Fibroblast of the aortic adventitia (primary cell): ENCODE measurements around the gene FAM240A. TPM values are rescaled to one million over a fixed set of nuclear protein-coding genes. Genes with fewer than 3 reads are reported as not detected.

Experiments
- DNase-seq: peaks from one replicate; pipeline ENCODE4 v3.0.0-alpha.2; 2010; ENCODE audit warnings: low read depth
- H3K4me3 ChIP-seq: 2 replicates; pipeline ENCODE4 v1.5.1; 2011; ENCODE audit warnings: low read depth, mild to moderate bottlenecking, control low read depth, low read length, moderate library complexity
- total RNA-seq: library from RNA; depleted of rRNA; stranded (reverse); fragments of >200 nt; gene quantifications from 2 replicates; pipeline ENCODE4 v1.2.3, GENCODE V29; 2012; ENCODE audit warnings: low replicate concordance
- TF ChIP-seq, protein P1 (sequence below): IDR thresholded peaks from 2 replicates; pipeline ENCODE4 v1.5.1; 2011; ENCODE audit warnings: mild to moderate bottlenecking, low read length, control low read depth, inconsistent platforms; ENCODE audit not compliant: insufficient read depth

The FAM240A gene
- total RNA-seq, 1 donor, result not detected

- TF ChIP-seq, protein P1, sequence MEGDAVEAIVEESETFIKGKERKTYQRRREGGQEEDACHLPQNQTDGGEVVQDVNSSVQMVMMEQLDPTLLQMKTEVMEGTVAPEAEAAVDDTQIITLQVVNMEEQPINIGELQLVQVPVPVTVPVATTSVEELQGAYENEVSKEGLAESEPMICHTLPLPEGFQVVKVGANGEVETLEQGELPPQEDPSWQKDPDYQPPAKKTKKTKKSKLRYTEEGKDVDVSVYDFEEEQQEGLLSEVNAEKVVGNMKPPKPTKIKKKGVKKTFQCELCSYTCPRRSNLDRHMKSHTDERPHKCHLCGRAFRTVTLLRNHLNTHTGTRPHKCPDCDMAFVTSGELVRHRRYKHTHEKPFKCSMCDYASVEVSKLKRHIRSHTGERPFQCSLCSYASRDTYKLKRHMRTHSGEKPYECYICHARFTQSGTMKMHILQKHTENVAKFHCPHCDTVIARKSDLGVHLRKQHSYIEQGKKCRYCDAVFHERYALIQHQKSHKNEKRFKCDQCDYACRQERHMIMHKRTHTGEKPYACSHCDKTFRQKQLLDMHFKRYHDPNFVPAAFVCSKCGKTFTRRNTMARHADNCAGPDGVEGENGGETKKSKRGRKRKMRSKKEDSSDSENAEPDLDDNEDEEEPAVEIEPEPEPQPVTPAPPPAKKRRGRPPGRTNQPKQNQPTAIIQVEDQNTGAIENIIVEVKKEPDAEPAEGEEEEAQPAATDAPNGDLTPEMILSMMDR, result no peak
- no peak for DNase-seq
- no peak overlapping the region for H3K4me3 ChIP-seq
Measured at GRCh38 chr3:46626039-46626438, 13.7 kb downstream of the FAM240A start.

DNA sequence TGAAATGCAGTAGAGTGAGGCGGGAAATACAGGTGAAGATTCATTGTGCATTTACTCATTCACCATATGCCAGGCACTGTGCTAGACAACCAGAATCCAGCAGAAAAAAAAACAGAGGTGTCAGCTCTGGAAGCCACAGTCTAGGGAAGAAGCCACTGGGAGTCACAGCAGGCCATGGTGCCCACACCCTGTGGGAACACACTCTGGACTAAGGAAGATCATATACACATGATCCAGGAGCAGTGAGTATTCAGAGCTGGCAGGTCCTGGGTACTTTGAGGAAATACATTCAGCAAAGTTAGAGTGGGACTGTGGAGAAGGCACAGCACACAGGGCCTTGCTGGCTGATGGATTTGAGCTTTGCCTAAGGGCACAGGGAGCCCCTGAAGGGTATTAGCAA lies 14.8 kb downstream of the FAM240A start:
- no peak for DNase-seq
- TF ChIP-seq, protein P1, result no peak
- no peak overlapping the region for H3K4me3 ChIP-seq

GRCh38 chr3:46628901-46629369 lies 16.6 kb downstream of the FAM240A start:
- TF ChIP-seq, protein P1, result no peak
- peak; percentile 40 for DNase-seq
- no peak overlapping the region for H3K4me3 ChIP-seq

DNA sequence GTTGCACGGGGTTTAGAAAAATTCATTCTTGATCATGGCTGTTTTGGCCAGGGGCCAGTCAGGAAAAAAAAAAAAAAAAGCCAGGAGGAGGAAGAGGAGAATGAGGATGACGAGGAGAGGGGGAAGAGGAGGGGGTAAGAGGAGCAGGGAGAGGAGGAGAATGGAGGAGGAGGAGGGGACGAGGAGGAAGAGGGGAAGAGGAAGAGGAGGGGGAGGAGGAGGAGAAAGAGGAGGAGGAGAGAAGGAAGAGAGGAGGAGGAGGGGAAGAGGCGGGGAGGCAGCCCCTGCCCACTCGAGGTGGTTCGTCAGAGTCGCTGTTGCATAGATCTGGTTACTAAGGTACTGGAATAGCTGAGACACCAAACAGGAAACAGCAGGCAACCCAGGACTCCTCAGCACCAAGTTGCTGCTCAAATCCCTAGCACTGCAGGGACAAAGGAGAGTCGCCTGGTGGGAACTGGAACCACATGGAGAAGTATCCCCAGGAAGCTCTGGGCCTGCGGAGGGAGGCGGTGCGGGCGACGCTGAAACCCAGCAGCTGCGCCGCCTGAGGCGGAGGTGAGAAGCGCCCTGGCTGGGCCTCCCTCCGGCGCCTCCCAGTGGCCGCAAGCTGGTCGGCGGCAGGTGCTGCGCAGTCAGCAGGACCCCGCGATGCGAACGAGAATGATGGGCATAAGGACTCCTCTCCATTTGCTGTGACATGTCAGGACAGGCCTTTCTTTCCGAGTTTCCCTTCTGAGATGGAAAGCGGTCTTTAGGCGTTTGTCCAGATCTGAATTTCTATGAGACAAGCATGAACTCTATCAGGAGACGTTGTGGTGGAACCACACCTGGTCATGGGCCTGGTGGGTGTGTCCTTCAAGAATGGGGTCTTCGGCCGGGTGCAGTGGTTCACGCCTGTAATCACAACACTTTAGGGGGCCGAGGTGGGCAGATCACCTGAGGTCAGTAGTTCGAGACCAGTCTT lies 17.5 kb downstream of the FAM240A start:
- DNase-seq, result peak; percentile 72
- H3K4me3 ChIP-seq, result peak overlapping the region; percentile 41
- TF ChIP-seq, protein P1, result peak; percentile 97

DNA sequence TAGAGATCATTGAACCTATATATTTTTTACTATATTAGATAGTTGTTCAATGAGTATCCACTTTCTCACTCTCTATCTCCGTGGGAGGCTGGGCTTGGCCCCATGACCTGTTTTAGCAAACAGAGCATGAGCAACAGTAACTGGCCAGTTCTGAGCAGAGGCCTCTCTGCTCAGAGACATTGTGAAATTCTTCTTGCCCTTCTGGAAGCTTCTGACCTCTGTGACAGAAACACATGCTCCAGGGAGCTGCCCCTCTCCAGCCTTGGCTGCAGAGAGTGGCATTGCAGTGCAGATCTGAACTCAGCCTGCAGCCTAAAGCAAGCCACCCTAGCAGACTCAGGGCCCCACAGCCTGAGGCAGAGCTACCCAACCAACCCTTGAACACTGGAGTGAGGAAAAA lies 20.5 kb downstream of the FAM240A start:
- TF ChIP-seq, protein P1, result no peak
- no peak overlapping the region for H3K4me3 ChIP-seq
- peak; percentile 9 for DNase-seq

GRCh38 chr3:46634856-46635255 lies 22.5 kb downstream of the FAM240A start:
- H3K4me3 ChIP-seq, result no peak overlapping the region
- TF ChIP-seq, protein P1, result no peak
- no peak for DNase-seq
